Large intestine (tissue), 3 donors: ENCODE results near the gene GRIN3A. TPM values are rescaled to one million over a fixed set of nuclear protein-coding genes. Genes with fewer than 3 reads are reported as not detected.

Experiments used
- DNase-seq, 2 donors: peaks; one replicate each; pipeline versions ENCODE4 v3.0.0 to v3.0.0-alpha.2; 2013
- H3K27ac ChIP-seq: one replicate; pipeline ENCODE4 v1.5.1; 2013; ENCODE audit warnings: low read length
- H3K27me3 ChIP-seq: 2 replicates; pipeline ENCODE4 v1.6.1; 2013; ENCODE audit warnings: low read length; ENCODE audit not compliant: control insufficient read depth, insufficient read depth
- H3K36me3 ChIP-seq: 2 replicates; pipeline ENCODE4 v1.6.1; 2013; ENCODE audit warnings: low read length; ENCODE audit not compliant: control insufficient read depth, insufficient read depth
- H3K4me1 ChIP-seq: one replicate; pipeline ENCODE4 v1.6.1; 2013; ENCODE audit warnings: low read length; ENCODE audit not compliant: control insufficient read depth, insufficient read depth
- H3K4me3 ChIP-seq: one replicate; pipeline ENCODE4 v1.5.1; 2013; ENCODE audit warnings: low read length
- H3K9me3 ChIP-seq: one replicate; pipeline ENCODE4 v1.6.1; 2013; ENCODE audit warnings: mild to moderate bottlenecking, low read depth, low read length, moderate library complexity; ENCODE audit not compliant: control insufficient read depth
- WGBS: methylation state at CpG from one replicate; pipeline ENCODE4 v1.1.5; 2013; ENCODE audit warnings: low lambda C conversion rate; ENCODE audit not compliant: insufficient coverage; 5-methylcytosine and 5-hydroxymethylcytosine counted together
- polyA plus RNA-seq: library from polyadenylated mRNA; unstranded; fragments of 120-200 nt; gene quantifications from one replicate; pipeline ENCODE4 v1.2.1, GENCODE V29; 2013

Gene GRIN3A
- polyA plus RNA-seq, 1 donor = 0.30 TPM

DNA sequence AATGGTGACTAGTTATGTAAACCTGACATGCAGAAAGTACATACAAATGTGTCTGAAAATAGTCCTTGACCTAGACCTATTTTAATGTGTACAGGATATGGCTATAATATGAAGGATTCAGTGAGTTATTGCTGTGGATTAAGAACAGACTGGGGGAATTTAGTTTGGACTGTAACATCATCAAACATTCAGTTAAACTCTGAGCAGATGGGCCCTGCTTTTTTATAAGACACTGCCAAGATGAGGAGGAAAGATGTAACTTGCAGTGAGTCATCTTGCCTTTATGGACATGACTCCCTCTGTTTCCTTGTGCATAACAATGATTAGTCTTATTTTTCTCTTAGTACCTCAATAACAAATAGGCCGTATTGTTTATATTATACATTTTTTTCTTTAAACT is 155.9 kb downstream of the GRIN3A start:
- Histone ChIP-seq H3K9me3 (no peaks in the 10 kb centered on the region), H3K4me1 (no peaks in the 10 kb centered on the region), H3K36me3 (no peaks in the 10 kb centered on the region), H3K27ac (no peak overlapping the region), H3K4me3 (no peak overlapping the region), H3K27me3 (no peaks in the 10 kb centered on the region)
- DNase-seq = no peak
- 67% methylated on average over 1 of the region's 1 CpG for WGBS

DNA sequence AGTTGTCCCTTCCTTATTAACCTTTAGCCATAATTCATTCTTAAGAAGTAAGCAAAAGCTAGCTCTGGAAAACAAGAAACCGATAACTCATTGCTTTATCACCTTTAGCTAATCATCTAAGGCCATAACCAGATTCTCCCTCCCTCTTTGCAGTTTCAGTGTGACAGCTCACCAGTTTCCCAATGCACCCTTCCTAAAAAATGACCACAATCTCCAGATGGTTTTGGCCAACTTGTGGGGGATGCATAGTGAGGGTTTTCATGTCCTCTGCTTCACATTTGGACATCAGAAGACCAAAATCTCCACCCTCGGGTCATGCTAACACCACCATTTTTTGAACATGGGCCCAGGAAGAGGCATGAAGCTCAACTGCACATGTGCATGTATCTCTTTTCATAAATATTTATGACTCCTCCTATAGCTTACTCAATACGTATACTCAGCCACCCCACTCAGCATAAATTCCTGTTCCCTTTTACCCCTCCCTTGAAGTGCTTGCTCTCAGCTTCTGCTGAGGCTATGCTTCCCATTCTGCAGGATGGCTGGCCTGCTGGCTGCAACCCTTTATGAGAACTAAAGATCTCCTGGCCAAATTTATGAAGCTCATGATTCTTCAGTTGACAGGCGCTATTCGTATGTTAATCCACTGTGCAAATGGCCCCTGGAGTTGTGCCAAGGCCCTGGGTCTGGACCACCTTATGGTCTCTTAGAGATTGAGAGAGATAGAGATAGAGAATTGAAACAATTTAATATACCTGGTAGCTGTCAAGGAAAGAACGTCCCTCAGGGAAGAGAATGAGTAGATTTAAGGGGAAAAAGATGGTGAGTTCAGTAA is 158.5 kb downstream of the GRIN3A start:
- no CpG with 5 or more reads among the region's 6 CpGs for WGBS
- no peaks in the 10 kb centered on the region for H3K27me3 ChIP-seq
- no peaks in the 10 kb centered on the region for H3K9me3 ChIP-seq
- H3K36me3 ChIP-seq = no peaks in the 10 kb centered on the region
- no peak overlapping the region for H3K4me3 ChIP-seq
- no peak overlapping the region for H3K27ac ChIP-seq
- no peaks in the 10 kb centered on the region for H3K4me1 ChIP-seq
- DNase-seq = no peak

DNA sequence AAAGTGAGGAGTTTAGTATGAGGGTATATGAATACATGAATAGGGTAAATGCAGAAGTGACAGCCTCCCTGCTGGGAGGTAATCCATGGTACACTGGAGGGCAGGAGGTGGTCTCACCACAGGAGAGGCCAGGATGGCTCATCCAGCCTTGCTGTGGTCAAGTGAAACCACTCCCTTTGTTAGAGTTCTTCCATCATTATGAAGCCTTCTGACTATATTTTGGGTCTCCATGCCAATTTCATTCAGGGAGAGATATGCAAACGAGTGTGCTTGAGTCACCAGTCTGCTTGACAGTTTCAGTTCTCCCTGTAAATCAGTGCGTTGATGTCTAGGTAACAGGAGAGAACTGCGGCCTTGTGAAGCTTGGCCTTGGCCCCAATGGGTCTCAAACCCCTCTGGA is 160.1 kb downstream of the GRIN3A start:
- H3K27ac ChIP-seq = no peak overlapping the region
- no peak overlapping the region for H3K4me3 ChIP-seq
- H3K4me1 ChIP-seq = no peaks in the 10 kb centered on the region
- H3K36me3 ChIP-seq = no peaks in the 10 kb centered on the region
- DNase-seq = no peak
- no peaks in the 10 kb centered on the region for H3K9me3 ChIP-seq
- WGBS = 67% methylated on average over 1 of the region's 3 CpGs
- no peaks in the 10 kb centered on the region for H3K27me3 ChIP-seq

DNA sequence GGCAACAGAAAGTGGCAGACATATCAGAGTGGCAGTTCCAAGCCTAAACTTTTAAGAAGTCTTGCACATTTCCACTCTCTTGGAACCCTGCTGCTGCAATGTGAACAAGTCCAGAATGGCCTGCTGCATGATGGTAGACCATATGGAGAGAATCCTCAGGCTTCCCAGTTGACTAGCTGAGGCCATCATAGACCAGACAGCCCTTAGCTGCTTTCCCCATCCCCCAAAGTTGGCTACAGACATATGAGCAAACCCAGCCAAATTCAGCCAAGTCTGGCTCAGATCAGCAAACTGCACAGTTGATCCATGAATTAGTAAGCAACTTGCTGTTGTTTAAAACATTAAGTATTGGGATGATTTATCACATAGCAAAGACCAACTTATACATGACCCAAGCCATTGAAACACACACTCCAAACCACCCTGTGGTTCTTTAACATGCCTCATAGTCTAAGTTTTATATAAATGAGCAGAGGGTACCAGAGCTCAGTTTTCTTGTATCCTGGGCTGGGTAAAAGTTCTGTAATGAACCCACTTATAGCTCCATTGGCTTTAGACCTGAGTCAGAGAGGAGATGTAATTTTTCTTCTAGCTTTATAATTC is 163.6 kb downstream of the GRIN3A start:
- H3K36me3 ChIP-seq = peaks cover 2% of the 10 kb centered on the region
- no peak overlapping the region for H3K4me3 ChIP-seq
- H3K9me3 ChIP-seq = no peaks in the 10 kb centered on the region
- H3K4me1 ChIP-seq = no peaks in the 10 kb centered on the region
- DNase-seq = no peak
- no peak overlapping the region for H3K27ac ChIP-seq
- no peaks in the 10 kb centered on the region for H3K27me3 ChIP-seq

DNA sequence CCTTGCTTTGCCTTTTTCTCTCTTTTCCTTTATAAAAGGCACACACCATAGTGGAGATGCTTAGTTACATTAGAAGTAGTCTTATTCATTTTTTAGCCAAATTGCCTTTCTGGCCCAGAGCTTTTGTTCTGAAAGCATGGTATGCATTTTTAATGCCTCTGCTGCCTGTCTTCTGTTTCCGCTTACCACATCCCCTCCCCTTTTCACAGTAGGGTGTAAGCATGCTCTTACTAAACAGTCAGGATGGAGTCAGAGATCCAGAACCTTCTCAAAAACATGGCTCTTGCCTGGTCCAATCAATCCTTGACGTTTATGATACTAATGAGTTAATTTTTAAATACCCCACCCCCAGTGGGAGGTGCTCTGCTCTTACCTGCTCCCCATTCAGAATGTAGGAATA is 166.1 kb downstream of the GRIN3A start:
- no peak for DNase-seq
- 50% methylated on average over 1 of the region's 2 CpGs for WGBS
- Histone ChIP-seq H3K9me3 (no peaks in the 10 kb centered on the region), H3K27me3 (no peaks in the 10 kb centered on the region), H3K4me1 (no peaks in the 10 kb centered on the region), H3K27ac (no peak overlapping the region), H3K36me3 (peaks cover 10% of the 10 kb centered on the region), H3K4me3 (no peak overlapping the region)

DNA sequence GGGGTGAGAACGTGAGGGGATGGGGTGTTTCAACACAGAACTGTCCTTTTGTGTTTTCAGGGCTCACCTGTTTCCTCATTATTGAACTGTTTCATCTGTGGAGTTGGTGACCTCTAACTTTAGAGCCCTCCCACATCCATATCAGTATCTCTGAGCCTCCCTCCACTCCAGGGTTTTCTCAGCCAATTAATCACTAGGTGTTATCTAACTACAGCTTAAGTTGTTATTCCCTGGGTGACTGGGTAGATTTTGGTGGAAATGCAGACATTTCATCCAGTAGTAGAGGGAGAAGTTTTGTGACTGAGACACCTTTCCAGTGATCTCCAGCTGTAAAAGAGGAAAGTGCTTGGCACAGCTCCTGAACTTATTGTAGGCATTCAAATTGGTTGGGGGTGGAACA is 167.3 kb downstream of the GRIN3A start:
- no CpG with 5 or more reads among the region's 1 CpG for WGBS
- H3K9me3 ChIP-seq = no peaks in the 10 kb centered on the region
- H3K36me3 ChIP-seq = peaks cover 10% of the 10 kb centered on the region
- no peak for DNase-seq
- no peaks in the 10 kb centered on the region for H3K4me1 ChIP-seq
- no peak overlapping the region for H3K4me3 ChIP-seq
- no peak overlapping the region for H3K27ac ChIP-seq
- H3K27me3 ChIP-seq = no peaks in the 10 kb centered on the region

DNA sequence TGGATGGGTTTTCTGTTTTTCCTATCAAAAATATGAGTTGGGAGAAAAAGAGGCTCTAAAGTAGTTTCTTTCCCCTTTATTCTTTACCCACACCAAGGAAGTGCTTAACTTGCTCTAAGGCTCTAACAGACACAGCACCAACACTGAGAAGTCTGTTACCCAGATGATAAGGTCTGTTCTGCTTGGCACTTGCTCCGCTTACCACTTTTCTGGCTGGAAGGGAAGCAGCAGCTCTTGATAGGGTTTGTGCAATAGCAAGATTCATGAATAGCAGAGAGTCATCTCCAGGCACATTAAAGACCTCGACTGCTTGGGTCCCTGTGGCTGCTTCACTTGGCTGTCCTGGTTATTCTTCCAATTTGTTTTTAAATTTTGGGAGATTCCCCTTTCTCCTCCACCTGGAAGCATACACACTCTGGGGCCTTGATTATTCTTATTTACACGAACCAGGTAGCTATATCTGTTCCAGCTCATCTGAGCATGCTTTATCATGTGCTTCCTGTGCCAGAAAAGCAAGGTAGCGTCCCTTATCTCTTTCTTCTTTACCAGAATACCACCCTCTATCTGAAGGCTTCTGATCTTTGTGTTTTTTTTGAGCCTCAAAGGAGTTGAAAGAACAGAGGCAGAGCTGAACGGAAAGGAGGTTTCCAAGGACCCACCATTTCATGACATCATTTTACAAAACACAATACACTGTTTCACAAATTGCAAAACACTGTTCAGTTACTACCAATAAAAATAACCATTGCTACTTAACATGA is 168.5 kb downstream of the GRIN3A start:
- Histone ChIP-seq H3K27me3 (no peaks in the 10 kb centered on the region), H3K27ac (no peak overlapping the region), H3K9me3 (no peaks in the 10 kb centered on the region), H3K4me1 (no peaks in the 10 kb centered on the region), H3K36me3 (peaks cover 18% of the 10 kb centered on the region), H3K4me3 (no peak overlapping the region)
- WGBS = 80% methylated on average over 1 of the region's 5 CpGs
- DNase-seq = no peak

DNA sequence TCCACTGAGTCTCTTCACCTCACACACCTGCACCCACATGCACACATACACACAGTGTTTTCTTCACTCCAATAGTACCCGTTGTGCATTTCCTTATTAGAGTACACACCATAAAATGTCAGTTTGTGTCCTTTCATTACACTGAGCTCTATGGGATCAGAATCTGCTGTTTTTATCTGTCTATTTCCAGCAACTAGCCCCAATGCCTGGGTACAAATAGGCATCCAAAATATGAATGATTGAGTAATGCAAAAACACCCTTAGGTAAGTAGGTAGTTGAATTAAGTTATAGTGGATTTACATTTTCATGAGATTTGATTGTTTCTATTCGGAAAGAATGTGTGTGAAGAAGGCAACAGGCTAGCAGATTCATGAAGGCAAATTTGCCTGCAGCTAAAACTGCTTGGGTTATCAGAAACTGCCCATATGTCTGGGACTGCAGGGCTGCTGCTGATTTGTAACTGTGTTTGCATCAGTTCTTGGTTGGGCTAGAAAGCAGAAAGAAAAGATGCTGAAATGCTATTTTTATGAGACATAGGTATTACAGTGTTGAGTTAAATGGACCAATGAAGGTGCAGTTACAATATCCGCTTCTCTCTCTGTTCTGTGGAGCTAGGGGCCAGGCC is 170.6 kb downstream of the GRIN3A start:
- Histone ChIP-seq H3K9me3 (no peaks in the 10 kb centered on the region), H3K27me3 (no peaks in the 10 kb centered on the region), H3K4me3 (no peak overlapping the region), H3K27ac (no peak overlapping the region), H3K4me1 (no peaks in the 10 kb centered on the region), H3K36me3 (peaks cover 30% of the 10 kb centered on the region)
- WGBS = no CpG with 5 or more reads among the region's 3 CpGs
- no peak for DNase-seq

DNA sequence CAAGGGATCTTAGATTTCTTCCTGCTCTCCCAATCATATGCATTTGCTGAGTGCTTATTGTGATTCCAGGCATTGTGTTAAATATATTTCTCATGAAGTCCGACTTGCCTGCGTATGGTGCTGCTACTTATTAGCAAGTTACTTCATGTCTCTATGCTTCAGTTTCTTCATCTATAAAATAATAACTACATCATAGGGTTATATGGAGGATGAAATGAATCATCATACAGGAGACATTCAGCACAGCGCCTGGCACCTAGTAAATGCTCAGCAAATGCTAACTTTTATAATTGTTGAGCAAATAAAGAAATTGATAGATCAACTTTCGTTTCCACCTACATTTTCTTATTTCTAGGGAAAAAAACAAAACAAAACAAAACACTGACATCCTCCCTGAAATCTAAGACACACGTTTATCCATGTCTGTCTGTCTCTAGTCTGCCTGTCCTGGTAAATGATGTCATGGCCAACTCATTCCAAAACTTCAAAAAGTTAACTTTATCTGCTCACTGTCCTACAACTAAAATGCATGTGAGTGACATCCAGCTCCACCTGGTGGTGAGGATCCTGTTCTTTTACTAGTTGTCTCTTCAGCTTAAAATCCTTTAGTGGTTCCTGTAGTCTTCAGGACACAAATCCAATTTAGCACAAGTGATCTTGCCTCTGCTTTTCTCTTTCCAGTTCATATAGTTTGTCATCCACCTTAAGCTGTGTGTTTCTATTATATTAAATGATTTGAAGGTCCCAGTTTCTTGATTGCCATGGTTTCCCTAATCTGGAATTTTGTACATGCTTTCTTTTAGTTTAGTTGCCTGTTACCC is 171.3 kb downstream of the GRIN3A start:
- no peak for DNase-seq
- peaks cover 37% of the 10 kb centered on the region for H3K36me3 ChIP-seq
- no peak overlapping the region for H3K4me3 ChIP-seq
- no peaks in the 10 kb centered on the region for H3K9me3 ChIP-seq
- H3K27me3 ChIP-seq = no peaks in the 10 kb centered on the region
- 100% methylated on average over 1 of the region's 5 CpGs for WGBS
- H3K4me1 ChIP-seq = no peaks in the 10 kb centered on the region
- H3K27ac ChIP-seq = no peak overlapping the region

DNA sequence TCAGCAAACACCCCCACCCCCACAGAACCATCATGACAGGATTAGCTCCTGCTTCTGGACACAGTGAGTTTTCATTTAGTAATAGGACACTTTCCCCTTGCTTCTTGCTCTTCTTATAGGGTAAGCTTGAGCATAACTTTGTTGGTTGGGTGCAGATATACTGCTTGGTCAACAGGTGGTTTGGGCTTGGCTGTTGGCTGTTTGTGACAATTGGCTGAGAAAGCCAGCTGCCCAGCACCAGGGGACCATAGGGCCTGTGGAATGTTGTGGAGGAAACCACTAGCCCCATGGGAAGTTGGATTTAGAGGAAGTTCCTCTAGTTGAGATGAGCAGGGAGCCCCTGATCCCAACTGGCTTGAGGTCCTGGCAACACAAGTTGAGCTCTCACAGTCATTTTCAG is 174.2 kb downstream of the GRIN3A start:
- Histone ChIP-seq H3K27ac (no peak overlapping the region), H3K4me1 (no peaks in the 10 kb centered on the region), H3K9me3 (no peaks in the 10 kb centered on the region), H3K36me3 (peaks cover 51% of the 10 kb centered on the region), H3K27me3 (no peaks in the 10 kb centered on the region), H3K4me3 (no peak overlapping the region)
- no peak for DNase-seq
